ENCODE results near the gene FAM13B.
A peak's percentile ranks its signal among the peaks of the same experiment; 100 is the strongest.
"Not testable (repeated sequence)": the region's sequence is repeated elsewhere in the genome, so short reads cannot be mapped to it uniquely, and the experiment has no call there.

The FAM13B gene

DNA sequence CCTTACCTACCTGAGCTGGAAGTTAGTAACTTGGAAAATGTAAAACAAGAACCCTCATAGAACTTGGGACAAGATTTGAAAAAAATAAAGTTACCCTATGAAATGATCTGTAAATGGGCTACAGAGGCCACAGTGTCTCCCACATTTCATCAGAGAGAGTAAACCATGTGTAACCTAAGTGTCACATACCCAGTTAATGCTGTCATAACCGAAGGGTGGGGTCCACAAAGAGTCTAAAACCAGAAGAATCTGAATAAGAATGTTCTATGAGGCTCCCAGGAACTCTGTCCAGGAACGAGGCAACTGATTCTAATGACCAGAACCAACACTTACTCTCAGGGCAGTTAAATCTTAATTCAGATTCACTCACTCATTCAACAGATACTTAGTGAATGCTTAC lies 1.0 kb upstream of the FAM13B start:
- no peak for DNase-seq

DNA sequence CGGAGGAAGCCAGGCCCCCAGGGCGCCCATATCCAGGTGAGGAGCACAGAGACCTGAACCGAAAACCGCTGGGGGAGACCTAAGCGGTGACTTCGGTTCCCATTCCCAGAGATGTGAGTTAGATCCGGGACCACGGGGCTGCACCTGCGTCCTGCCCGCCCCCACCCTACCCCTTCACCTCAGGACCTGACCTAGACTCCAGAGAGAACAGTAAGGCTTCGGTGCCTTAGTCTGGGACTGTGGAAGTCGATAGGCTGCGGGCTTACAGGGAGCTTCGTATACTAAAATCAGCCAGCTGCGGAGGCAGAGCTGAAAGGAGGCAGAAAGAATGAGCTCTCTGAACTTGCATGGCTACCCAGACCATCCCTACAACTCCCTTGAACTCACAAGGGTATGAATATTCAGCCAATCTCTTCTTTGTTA lies 518 bp upstream of the FAM13B start:
- DNase-seq = no peak

DNA sequence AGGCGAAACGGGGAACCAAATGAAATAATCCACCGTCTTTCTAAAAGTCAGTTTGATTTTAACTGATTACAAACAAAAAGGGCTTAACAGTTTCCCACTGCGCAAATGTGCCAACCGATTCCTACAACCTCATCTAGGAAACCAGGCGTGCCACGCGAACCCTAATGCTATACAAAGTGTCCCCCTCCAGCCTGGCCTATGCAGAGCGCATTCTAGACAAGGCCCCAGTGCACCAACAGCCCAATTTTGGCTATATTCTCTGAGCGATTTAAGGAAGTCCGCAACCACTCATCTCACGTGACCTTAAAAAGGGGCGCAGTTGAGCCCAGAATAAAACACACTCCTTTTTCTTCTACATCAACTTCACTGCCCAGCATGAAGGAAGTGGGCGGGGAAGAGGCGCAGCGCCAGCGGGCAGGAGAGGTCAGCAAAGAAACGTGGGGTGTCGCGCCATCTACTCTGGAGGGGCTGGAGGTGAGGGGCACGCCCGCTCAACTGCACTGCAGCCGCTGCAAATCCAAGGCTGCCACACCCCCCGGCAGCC lies 779 bp downstream of the FAM13B start:
- peak; percentile 76 for DNase-seq

DNA sequence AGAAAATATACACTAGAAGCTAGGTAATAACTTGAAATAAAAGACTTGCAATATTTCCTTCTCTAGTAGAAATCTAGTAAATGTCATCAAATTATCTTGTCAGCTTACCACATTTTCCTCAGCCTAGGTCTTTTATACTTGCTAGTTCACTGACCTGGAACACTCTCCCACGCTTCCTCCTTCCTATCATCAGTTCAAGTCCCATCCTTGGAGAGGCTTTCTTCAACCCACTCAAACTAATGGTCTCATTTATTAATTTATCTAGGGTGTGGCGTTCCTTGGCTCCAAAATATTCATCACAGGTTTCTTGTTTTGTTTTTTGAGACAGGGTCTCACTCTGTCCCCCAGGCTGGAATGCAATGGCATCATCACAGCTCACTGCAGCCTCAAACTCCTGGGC lies 2.9 kb downstream of the FAM13B start:
- no peak for DNase-seq

DNA sequence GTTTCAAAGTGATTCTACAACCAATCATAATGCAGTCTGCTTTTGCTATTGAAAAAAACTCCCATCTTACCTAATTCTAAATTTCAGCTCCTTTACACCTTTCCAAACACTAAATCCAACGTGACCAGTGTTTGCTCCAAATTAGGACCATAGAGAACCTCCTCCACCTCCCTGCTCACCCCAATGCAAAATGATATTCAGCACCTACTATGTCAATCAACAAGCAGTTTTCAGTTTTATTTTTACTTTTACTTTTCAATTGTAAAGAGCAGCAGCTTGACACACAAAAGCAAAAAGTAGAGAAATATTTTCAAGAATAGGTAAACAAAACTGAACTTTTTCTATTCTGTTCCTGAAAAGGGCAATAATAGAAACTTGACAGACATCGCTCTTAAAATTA lies 3.4 kb downstream of the FAM13B start:
- DNase-seq = no peak

DNA sequence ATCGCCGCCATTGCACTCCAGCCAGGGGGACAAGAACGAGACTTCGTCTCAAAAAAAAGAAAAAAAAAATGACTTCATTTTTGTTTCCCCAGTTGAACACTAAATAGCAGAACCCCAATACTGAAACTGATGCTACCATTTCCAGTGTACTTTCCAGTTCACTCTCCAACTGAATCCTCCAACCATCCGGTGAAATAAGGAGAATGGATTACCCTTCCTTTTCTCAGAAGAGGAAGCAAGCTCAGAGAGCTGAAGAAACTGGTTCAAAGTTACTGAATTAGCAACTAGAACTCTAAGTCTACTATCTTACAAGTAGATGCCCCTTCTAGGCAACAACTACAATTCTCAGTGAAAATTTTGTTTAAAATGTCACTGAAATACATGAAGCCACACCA lies 3.9 kb downstream of the FAM13B start:
- no peak for DNase-seq

DNA sequence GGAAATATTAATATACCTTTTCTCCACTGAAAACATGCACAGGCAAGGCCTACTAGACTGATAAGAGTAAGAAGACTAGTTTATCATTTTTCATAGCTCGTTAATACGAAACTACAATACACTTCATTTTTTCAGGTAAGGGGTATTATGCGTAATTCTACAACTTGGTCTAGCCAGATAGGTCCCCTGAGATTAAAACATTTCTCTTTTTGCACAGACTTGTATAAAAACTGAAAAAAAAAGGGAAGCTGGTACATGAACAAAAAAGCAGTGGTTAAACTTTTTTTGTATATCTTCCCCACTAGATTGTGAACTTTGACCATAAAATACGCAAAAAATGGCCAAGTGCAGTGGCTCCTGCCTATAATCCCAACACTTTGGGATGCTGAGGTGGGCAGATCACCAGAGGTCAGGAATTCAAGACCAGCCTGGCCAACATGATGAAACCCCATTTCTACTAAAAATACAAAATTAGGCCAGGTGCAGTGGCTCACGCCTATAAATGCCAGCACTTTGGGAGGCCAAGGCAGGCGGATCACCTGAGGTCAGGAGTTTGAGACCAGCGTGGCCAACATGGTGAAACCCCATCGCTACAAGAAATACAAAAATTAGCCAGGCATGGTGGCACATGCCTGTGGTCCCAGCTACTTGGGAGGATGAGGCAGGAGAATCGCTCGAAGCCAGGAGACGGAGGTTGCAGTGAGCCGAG lies 4.5 kb downstream of the FAM13B start:
- DNase-seq = not testable (repeated sequence)

DNA sequence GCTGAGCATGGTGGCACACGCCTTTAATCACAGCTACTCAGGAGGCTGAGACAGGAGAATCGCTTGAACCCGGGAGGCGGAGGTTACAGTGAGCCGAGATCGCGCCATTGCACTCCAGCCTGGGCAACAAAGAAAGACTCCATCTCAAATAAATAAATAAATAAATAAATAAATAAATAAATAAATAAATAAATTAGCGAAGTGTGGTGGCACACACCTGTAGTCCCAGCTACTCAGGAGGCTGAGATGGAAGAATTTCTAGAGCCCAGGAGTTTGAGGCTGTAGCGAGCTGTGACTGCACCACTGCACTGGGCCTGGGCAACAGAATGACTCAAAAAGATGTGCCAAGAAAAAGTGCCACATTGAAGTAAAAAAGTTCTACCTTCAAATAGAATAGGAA lies 6.1 kb downstream of the FAM13B start:
- DNase-seq = not testable (repeated sequence)

DNA sequence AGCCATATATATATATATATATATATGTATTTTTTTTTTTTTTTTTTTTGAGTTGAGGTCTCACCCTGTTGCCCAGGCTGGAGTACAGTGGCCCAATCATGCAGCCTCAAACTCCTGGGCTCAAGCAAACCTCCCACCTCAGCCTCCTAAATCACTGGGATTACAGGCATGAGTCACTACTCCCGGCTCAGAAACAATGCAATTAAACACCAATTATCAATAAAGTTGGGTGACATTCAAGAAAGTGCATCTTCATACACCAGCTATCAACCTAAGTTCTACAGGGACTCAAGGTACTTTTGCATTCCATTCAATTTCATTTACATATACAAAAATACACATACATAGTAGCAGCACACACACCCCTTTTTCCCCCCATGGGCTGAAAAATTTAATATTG lies 7.6 kb downstream of the FAM13B start:
- DNase-seq = no peak

DNA sequence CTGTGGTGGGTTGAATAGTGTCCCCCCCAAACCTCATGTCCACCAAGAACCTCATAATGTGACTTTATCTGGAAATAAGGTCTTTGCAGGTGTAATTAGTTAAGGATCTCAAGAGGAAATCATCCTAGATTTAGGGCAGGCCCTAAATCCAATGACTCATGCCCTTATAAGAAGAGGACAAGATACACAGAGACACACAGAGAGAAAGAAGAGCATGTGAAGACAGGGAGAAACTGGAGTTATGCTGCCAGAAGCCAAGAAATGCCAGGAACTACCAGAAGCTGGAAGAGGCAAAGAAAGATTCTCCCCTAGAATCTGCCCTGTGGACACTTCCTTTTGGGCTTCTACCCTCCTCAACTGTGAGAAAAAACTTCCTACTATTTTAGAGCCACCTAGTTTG lies 8.8 kb downstream of the FAM13B start:
- DNase-seq = no peak

DNA sequence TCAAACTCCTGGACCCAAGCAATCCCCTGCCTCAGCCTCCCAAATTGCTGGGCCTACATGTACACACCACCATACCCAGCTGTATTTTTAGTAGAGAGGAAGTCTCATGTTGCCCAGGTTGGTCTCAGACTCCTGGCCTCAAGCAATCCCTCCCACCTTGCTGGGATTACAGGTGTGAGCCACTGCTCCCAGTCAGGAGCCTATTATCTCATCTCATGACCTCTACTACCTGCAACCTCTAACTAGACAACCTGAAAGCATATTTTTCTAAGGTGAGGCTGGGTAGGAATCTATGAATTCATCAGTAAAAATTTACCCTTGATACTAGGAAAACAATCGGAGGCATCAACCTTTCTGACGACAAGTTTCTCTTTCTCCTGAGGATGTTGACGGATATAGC lies 10.0 kb downstream of the FAM13B start:
- DNase-seq = no peak

DNA sequence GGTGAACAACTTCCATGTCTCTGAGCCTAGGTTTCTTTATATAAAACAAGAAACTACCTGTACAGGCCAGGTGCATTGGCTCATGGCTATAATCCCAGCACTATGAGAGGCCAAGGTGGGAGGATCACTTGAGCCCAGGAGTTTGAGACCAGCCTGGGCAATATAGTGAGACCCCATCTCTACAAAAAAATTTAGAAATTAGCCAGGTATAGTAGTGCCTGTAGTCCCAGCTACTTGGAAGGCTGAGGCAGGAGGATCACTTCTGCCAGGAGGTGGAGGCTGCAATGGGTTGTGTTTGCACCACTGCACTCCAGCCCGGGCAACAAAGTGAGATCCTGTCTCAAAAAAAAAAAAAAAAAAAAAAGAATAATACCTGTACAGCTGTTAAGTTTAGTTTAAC lies 11.1 kb downstream of the FAM13B start:
- no peak for DNase-seq

DNA sequence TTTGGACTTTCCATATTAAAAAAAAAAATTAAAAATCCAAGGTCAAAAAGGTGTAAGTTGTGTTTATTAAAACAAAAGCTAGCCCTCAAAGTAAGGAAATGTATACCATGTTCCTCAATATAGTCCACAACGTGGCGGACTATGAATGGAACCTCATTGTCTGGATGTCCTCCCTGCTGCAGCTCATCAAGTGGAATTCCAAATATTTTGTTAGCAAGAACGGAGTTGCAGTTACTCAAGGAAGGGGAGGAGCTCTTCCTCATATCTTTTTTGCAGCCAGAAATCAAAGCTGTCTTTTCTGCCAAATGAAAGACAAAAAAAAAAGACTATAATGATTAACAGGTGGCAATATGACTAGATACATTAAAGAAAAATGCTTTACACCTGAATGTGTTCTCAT lies 14.0 kb downstream of the FAM13B start:
- DNase-seq = no peak

DNA sequence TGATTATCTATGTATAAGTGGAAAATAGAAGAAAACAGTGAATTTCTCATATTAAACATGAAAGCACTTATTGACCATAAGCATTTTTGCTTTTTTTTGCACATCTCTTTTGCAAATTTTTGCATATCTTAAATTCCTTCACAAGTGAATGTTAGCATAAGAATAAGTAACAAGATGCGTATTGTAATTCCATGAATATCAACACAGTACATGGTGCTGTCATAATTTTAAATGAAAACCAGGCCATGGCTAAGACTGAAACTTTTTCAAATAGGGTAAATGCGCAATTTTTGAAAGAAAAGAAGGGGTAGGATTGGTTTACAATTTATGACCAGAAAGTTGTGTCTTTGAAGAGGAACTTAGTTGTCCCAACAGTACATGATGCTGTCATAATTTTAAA lies 17.0 kb downstream of the FAM13B start:
- DNase-seq = no peak

DNA sequence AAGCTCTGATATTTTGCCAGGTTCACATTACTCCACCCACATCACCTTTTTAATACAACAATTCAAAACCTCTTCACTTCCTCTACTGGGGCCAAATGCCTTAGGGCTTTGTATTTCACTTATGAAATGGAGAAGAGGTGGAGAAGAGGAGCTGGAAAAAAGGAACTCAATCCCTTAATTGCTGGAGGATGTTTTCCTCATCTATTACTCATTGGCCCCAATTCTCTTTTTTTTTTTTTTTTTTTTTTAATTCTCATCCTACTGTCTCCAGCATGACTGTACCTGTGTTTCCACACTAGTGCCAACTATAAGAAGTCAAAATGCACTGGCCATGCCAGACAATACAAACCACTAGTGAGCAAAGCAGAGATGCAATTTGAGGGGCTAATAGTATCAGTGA lies 20.9 kb downstream of the FAM13B start:
- no peak for DNase-seq

DNA sequence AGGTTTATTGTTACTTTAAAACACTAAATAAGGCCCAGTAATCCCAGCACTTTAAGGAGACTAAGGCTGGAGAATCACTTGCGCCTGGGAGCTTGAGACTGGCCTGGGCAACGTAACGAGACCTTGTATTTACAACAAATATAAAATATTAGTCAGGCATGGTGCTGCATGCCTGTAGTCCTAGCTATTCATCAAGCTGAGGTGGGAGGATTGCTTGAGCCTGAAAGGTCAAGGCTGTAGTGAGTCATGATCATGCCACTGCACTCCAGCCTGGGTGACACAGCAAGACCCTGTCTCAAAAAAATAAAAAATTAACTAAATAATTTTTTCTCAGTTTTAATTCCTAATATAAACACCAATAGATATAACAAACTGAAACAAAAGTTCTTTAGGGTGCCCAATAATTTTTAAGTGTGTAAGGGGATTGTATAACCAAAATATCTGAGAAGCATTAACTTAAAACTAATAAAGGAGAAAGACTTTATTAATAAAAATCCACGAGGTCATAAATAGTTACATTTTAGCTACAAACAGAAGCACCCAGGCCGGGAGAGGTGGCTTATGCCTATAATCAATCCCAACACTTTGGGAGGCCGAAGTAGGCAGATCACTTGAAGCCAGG lies 32.7 kb downstream of the FAM13B start:
- no peak for DNase-seq

DNA sequence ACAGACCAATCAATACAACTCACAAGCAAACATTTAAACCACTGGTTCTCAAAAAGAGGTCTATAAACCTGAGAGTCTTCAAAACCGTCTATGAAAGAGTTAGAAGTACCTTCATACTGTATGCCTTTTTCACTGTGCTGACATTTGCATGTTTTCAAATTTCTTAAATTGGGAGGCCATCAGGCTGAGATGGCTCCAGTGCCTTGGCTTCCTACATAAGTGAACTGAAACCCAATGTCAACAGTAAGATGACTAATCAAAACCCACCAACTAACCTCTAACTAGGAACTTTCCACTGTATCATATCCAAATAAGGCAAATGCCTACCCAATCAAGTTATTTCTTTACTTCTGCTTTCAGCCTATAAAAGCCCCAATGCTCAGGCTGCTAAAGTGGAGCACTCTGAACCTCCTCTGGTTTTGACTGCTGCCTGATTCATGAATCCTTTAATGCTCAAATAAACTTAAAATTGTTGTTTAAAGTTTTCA lies 35.1 kb downstream of the FAM13B start:
- no peak for DNase-seq

DNA sequence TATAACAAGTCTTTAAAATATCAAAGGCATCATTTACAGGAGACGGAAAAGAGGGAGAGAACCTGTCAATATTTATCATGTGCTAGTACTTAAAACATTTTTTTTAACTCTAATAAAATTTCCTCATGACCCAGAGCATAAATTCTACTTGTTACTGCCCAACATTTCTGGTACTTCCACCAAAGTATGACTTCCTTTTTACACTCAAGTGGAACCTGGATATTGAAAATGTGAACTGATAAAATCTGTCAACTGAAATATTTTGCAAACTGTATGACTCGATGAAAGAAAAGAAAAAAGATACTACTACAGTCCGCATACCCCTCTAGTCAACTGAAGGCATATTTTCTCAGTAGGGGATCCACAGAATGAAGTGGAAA lies 37.1 kb downstream of the FAM13B start:
- no peak for DNase-seq

DNA sequence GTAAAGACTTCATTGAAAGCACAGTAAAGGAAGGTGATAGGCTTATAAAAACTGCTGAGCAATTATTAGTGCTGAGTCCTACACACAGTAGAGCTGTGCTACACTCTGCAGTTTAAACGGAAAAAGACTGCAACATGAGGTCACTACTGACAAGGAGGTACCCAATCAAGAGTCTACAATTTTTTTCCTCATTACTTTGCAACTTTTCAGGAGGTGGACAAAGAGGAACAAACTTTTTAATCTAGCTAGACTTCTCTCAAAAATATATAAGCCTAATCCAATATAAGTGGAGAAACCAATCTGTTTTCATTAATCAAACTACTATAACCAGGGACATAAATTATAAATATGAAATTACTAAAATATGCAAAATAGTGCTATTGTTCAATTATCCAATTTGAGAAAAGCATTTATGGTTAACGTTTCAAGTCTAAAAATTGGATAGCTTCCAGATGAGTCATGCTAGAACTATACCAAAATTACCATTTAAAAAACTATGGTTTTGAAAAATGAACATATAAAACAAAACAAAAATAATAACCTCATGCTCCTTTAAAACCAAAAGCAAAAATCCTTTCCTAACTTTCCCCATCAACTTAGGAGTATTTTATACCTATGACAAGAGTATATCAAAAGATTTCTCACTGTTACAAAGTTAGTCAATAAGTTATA lies 37.7 kb downstream of the FAM13B start:
- DNase-seq = no peak

DNA sequence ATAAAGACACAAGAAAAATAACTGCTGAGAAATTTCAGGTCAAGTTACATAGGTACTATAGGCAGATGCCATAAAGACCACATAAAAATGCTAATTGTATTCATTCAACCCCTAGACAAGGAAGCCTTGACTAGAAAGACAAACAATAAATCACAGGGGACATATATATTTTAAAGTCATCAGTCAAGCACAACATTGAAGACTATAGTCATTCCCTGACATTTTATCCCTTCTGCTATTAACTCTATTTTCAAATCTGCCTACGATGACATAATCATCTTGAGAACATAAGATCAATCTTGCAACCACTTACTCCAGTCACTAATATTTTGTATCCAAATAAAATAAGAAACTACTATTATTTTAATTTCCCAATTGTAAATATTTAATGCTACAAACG lies 38.3 kb downstream of the FAM13B start:
- no peak for DNase-seq

DNA sequence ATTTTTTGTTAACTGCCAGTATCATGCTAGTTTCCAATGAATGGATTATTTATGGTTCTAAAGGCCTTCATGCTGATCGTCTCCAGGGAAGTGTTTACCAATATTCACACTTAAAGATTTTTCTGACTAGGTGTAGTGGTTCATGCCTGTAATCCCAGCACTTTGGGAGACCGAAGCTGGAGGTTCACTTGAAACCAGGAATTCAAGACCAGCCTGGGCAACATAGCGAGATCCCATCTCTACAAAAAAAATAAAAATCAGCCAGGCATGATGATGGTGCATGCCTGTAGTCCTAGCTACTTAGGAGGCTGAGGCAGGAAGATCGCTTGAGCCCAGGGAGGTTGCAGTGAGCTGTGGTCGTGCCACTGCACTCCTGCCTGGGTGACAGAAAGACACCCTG lies 43.5 kb downstream of the FAM13B start:
- DNase-seq = no peak

DNA sequence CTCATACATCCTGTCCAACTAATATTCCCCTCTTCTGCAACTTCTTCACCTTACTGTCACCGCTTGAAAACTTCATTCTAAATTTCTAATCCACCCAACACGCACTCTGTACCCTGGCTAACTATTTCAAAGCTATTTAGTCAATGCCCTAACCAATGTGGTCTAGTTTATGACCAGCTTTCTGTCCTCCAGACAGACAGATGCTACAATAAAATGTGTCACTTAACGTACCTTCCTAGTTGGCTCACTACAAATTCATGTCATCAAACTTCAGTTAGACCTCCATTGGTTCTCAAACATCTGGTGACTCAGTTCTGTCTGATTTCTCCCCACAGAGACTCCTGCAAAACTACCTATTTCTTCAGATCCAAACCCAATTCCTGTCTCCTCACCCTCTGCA lies 57.7 kb downstream of the FAM13B start:
- no peak for DNase-seq

DNA sequence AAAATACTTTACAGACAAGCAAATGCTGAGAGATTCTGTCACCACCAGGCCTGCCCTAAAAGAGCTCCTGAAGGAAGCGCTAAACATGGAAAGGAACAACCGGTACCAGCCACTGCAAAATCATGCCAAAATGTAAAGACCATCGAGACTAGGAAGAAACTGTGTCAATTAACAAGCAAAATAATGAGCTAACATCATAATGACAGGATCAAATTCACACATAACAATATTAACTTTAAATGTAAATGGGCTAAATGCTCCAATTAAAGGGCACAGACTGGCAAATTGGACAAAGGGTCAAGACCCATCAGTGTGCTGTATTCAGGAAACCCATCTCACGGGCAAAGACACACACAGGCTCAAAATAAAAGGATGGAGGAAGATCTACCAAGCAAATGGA lies 62.5 kb downstream of the FAM13B start:
- DNase-seq = not testable (repeated sequence)

DNA sequence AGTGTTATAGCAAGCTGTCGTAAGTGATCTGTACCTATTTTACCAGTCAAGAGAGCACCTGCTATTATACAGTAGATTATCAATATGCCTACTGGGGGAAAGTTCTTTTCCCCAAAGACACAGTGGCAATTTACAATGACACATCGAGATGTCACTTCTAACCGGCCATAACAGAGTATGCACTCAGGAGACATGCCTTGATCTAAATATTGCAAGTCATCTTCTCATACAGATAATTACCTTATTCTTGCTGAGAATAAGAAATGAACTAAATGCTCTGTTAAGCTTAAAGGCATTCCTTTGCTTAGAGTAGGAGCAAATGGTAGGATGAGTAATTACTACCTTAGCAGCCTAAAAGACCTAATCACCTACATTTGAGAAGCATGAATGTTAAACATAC lies 72.1 kb downstream of the FAM13B start:
- no peak for DNase-seq
